Vagina (tissue), 2 donors: ENCODE measurements around the gene TM9SF4.

Experiments
- CTCF ChIP-seq, 3 experiments: fragments of 450-650 bp in 2 of 3; fragments of 200-600 bp in 1 of 3; sonication (generic) in 1 of 3; IDR thresholded peaks; one replicate each; pipeline ENCODE4 v1.5.1; 2017 to 2019; ENCODE audit warnings: antibody characterized with exemption in 3 of 3, mild to moderate bottlenecking in 2 of 3, moderate library complexity in 2 of 3
- POLR2AphosphoS5 ChIP-seq, 2 donors: sonication (generic); formaldehyde crosslinking; IDR thresholded peaks; one replicate each; pipeline ENCODE4 v1.9.0; 2017; ENCODE audit warnings: antibody characterized with exemption in 2 of 2, mild to moderate bottlenecking in 2 of 2, low read depth in 1 of 2; ENCODE audit not compliant: insufficient read depth in 1 of 2

GRCh38 chr20:32128167-32128566 is 18.7 kb downstream of the TM9SF4 start:
- TF ChIP-seq CTCF (IDR thresholded peaks at IDR 0.05) (no peak), POLR2AphosphoS5 (IDR thresholded peaks at IDR 0.05; ENCODE audit: insufficient read depth in 1 of 2, low read depth in 1 of 2) (no peak)
